Smooth muscle cell (in vitro differentiated cells): Measurements from ENCODE around the gene NANOS3. TPM values are rescaled to one million over a fixed set of nuclear protein-coding genes. Genes with fewer than 3 reads are reported as not detected.

Experiments
- DNase-seq: peaks from one replicate; lab custom pipeline; 2025; ENCODE audit not compliant: unreplicated experiment; lab: John Stamatoyannopoulos, UW
- H2AFZ ChIP-seq: fragments of 200-600 bp; sonication (generic); 2 replicates; pipeline ENCODE4 v1.6.0; 2016; ENCODE audit warnings: antibody characterized with exemption, low read depth, mild to moderate bottlenecking
- H3F3A ChIP-seq: fragments of 200-600 bp; sonication (generic); 2 replicates; pipeline ENCODE4 v1.6.0; 2017; ENCODE audit warnings: antibody characterized with exemption, low read depth
- H3K27ac ChIP-seq: fragments of 200-600 bp; sonication (generic); 2 replicates; pipeline ENCODE4 v1.5.1; 2016; ENCODE audit warnings: low read depth, mild to moderate bottlenecking
- H3K27me3 ChIP-seq: fragments of 200-600 bp; sonication (generic); 2 replicates; pipeline ENCODE4 v1.6.1; 2016; ENCODE audit warnings: low read depth, mild to moderate bottlenecking
- H3K36me3 ChIP-seq: fragments of 200-600 bp; sonication (generic); 2 replicates; pipeline ENCODE4 v1.5.1; 2016; ENCODE audit warnings: low read depth
- H3K4me1 ChIP-seq: fragments of 200-600 bp; sonication (generic); 2 replicates; pipeline ENCODE4 v1.5.1; 2016; ENCODE audit warnings: low read depth
- H3K4me2 ChIP-seq: fragments of 200-600 bp; sonication (generic); 2 replicates; pipeline ENCODE4 v1.6.0; 2016; ENCODE audit warnings: mild to moderate bottlenecking
- H3K4me3 ChIP-seq: fragments of 200-600 bp; sonication (generic); 2 replicates; pipeline ENCODE4 v1.5.1; 2016; ENCODE audit warnings: mild to moderate bottlenecking
- H3K79me2 ChIP-seq: fragments of 200-600 bp; sonication (generic); 2 replicates; pipeline ENCODE4 v1.6.0; 2016; ENCODE audit warnings: low read depth, mild to moderate bottlenecking
- H3K9ac ChIP-seq: fragments of 200-600 bp; sonication (generic); 2 replicates; pipeline ENCODE4 v1.6.0; 2016; ENCODE audit warnings: low read depth
- H3K9me3 ChIP-seq: fragments of 200-600 bp; sonication (generic); replicated peaks from 2 replicates; pipeline ENCODE4 v1.5.1; 2016; ENCODE audit warnings: low read depth
- H4K20me1 ChIP-seq: fragments of 200-600 bp; sonication (generic); 2 replicates; pipeline ENCODE4 v1.6.0; 2016; ENCODE audit warnings: low read depth
- CTCF ChIP-seq: fragments of 200-600 bp; sonication (generic); IDR thresholded peaks from 2 replicates; pipeline ENCODE4 v1.5.1; 2017; ENCODE audit warnings: borderline replicate concordance, mild to moderate bottlenecking, antibody characterized with exemption; ENCODE audit not compliant: insufficient read depth, poor library complexity, severe bottlenecking
- WGBS: methylation state at CpG from one replicate; pipeline ENCODE4 v1.1.7; 2016; ENCODE audit warnings: low lambda C conversion rate; 5-methylcytosine and 5-hydroxymethylcytosine counted together
- polyA plus RNA-seq: library from polyadenylated mRNA; unstranded; fragments of >200 nt; fragmentation: Nextera tagmentation; extraction: Ambion mirVana; gene quantifications from 2 replicates; pipeline ENCODE4 v1.2.1, GENCODE V29; 2016
- total RNA-seq: library from RNA; depleted of rRNA; stranded (reverse); fragments of >200 nt; gene quantifications from 2 replicates; pipeline ENCODE4 v1.2.3, GENCODE V29; 2014

NANOS3 gene
- total and polyA plus RNA-seq, 2 experiments from 2014 or later = 2.7 TPM; not detected in 1

GRCh38 chr19:13841086-13841961, 35.6 kb upstream of the NANOS3 start:
- H3F3A ChIP-seq = peaks cover 57% of the 10 kb centered on the region
- peaks cover 63% of the 10 kb centered on the region for H4K20me1 ChIP-seq
- H3K9ac ChIP-seq = peak overlapping the region; percentile 99
- no peak for DNase-seq
- no peak for TF ChIP-seq CTCF
- peaks cover 21% of the 10 kb centered on the region for H3K4me1 ChIP-seq
- peak overlapping the region; percentile 87 for H3K4me2 ChIP-seq
- H2AFZ ChIP-seq = no peak overlapping the region
- WGBS = 55% methylated on average over 26 of the region's 26 CpGs
- H3K9me3 ChIP-seq = no peaks in the 10 kb centered on the region
- H3K27me3 ChIP-seq = no peaks in the 10 kb centered on the region
- no peaks in the 10 kb centered on the region for H3K36me3 ChIP-seq
- H3K27ac ChIP-seq = peak overlapping the region; percentile 100
- H3K79me2 ChIP-seq = peaks cover 67% of the 10 kb centered on the region
- peak overlapping the region; percentile 94 for H3K4me3 ChIP-seq

- no peak for DNase-seq
Measured at GRCh38 chr19:13841962-13842290, 35.0 kb upstream of the NANOS3 start.

GRCh38 chr19:13842291-13843103, 34.4 kb upstream of the NANOS3 start:
- Histone ChIP-seq H4K20me1 (peaks cover 51% of the 10 kb centered on the region), H3K4me1 (peaks cover 26% of the 10 kb centered on the region), H3K9ac (peak overlapping the region; percentile 99), H3K36me3 (no peaks in the 10 kb centered on the region), H3K27ac (peak overlapping the region; percentile 100), H3F3A (peaks cover 49% of the 10 kb centered on the region), H2AFZ (no peak overlapping the region), H3K79me2 (peaks cover 56% of the 10 kb centered on the region), H3K9me3 (no peaks in the 10 kb centered on the region), H3K4me2 (peak overlapping the region; percentile 87), H3K27me3 (no peaks in the 10 kb centered on the region), H3K4me3 (peak overlapping the region; percentile 94)
- 2% methylated on average over 9 of the region's 95 CpGs for WGBS
- TF ChIP-seq CTCF = peak; percentile 19
- peak; percentile 74 for DNase-seq

More at GRCh38 chr19:13841962-13842290, 35.0 kb upstream of the NANOS3 start:
- H3K27me3 ChIP-seq = no peaks in the 10 kb centered on the region
- H3F3A ChIP-seq = peaks cover 53% of the 10 kb centered on the region
- no peaks in the 10 kb centered on the region for H3K36me3 ChIP-seq
- H3K27ac ChIP-seq = peak overlapping the region; percentile 100
- H3K79me2 ChIP-seq = peaks cover 61% of the 10 kb centered on the region
- no peaks in the 10 kb centered on the region for H3K9me3 ChIP-seq
- peak overlapping the region; percentile 99 for H3K9ac ChIP-seq
- no peak overlapping the region for H2AFZ ChIP-seq
- peak overlapping the region; percentile 87 for H3K4me2 ChIP-seq
- WGBS = 19% methylated on average over 7 of the region's 11 CpGs
- H4K20me1 ChIP-seq = peaks cover 57% of the 10 kb centered on the region
- TF ChIP-seq CTCF = no peak
- peak overlapping the region; percentile 94 for H3K4me3 ChIP-seq
- H3K4me1 ChIP-seq = peaks cover 24% of the 10 kb centered on the region
